HUDEP-2 (cell line): Measurements from ENCODE around the gene EHHADH.

Source experiments
- DNase-seq, 76 experiments: peaks; one replicate each; lab custom pipeline; 2025; ENCODE audit not compliant: unreplicated experiment in 76 of 76; lab: John Stamatoyannopoulos, UW

EHHADH gene

GRCh38 chr3:185200639-185201038 lies 53.2 kb downstream of the EHHADH start:
- no peak for DNase-seq

GRCh38 chr3:185199671-185200070 lies 54.2 kb downstream of the EHHADH start:
- DNase-seq = no peak

GRCh38 chr3:185199206-185199605 lies 54.6 kb downstream of the EHHADH start:
- no peak for DNase-seq

GRCh38 chr3:185197068-185197467 lies 56.8 kb downstream of the EHHADH start:
- DNase-seq = no peak

- DNase-seq = no peak
Measured at GRCh38 chr3:185195652-185196051, 58.2 kb downstream of the EHHADH start.

- DNase-seq = no peak
Measured at GRCh38 chr3:185188816-185189215, 65.0 kb downstream of the EHHADH start.

- no peak for DNase-seq
Measured at GRCh38 chr3:185187391-185187790, 66.5 kb downstream of the EHHADH start.

GRCh38 chr3:185176750-185177359 lies 77.0 kb downstream of the EHHADH start:
- peak in 32 of 76 experiments; percentile 2 to 43 (median 13) for DNase-seq

- peak in 67 of 76 experiments; percentile 2 to 69 (median 41) for DNase-seq
Measured at GRCh38 chr3:185175370-185175987, 78.4 kb downstream of the EHHADH start.

GRCh38 chr3:185172086-185173049 lies 81.5 kb downstream of the EHHADH start:
- DNase-seq = no peak

- DNase-seq = no peak
Measured at GRCh38 chr3:185164428-185165217, 89.2 kb downstream of the EHHADH start.

GRCh38 chr3:185162634-185163033 lies 91.2 kb downstream of the EHHADH start:
- DNase-seq = no peak

GRCh38 chr3:185161761-185162160 lies 92.1 kb downstream of the EHHADH start:
- DNase-seq = no peak

GRCh38 chr3:185157347-185157746 lies 96.5 kb downstream of the EHHADH start:
- DNase-seq = no peak

- DNase-seq = no peak
Measured at GRCh38 chr3:185155678-185156077, 98.2 kb downstream of the EHHADH start.

- no peak for DNase-seq
Measured at GRCh38 chr3:185153861-185154629, 99.8 kb downstream of the EHHADH start.

- DNase-seq = no peak
Measured at GRCh38 chr3:185153171-185153771, 100.6 kb downstream of the EHHADH start.

- DNase-seq = peak in 29 of 76 experiments; percentile 2 to 45 (median 16)
Measured at GRCh38 chr3:185152410-185153170, 101.3 kb downstream of the EHHADH start, which contains the start of gene C3orf70. Gene C3orf70 (minus strand): TSS chr3:185153060. CDS start chr3:185152823, 237 bp downstream.
